SW 1271 (cell line): ENCODE data around the gene CCS.
A peak's percentile ranks its signal among the peaks of the same experiment; 100 is the strongest.
"Not testable (repeated sequence)": the region's sequence is repeated elsewhere in the genome, so short reads cannot be mapped to it uniquely, and the experiment has no call there.

ENCODE experiments used
- DNase-seq, 2 experiments: peaks; one replicate each; lab custom pipeline; 2025; lab: John Stamatoyannopoulos, UW

The CCS gene, protein sequence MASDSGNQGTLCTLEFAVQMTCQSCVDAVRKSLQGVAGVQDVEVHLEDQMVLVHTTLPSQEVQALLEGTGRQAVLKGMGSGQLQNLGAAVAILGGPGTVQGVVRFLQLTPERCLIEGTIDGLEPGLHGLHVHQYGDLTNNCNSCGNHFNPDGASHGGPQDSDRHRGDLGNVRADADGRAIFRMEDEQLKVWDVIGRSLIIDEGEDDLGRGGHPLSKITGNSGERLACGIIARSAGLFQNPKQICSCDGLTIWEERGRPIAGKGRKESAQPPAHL

DNA sequence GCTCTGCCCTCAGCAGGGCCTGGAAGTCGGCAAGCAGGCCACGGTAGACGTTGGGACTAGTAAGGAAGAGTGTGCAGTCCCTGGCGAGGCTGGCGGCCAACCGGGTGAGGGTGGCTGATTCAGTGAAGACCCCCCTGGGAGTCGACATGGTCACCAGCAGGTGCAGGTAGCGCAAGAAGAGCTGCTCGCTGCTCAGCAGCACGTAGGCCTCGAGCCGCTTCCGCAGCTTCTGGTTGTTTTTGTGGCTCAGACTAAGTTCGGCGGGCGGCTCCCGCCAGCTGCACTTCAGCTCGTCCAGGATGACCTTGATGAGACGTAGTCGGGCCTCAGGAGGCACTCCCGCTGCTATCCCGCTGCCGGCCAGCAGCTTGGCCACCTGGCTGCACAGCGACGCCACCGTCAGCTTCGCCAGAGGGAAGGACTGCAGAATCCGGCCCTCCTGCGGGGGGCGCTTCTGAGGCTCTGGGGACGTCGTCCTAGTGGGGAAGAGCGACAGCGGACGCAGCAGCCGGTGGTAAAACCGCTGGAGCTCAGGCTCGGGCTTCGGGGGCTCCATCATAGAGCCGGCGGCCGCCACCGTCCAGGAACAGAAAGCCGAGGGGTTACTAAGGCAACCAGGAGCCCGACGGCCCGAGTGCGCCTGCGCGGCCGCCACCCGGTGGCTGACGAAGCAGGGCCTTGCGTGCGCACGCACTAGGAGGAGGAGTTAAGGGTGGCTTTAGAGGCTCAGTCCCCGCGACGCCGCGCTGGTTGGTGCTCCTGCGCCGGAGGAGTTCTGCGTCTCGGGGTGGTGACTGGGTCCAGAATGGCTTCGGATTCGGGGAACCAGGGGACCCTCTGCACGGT is at the start of gene CCS, which contains the start of gene CCDC87:
TSS of gene CCS (plus strand) at position 729 of the 846 bp plus-strand sequence. CDS start at position 806, 77 bp downstream.
TSS of gene CCDC87 (minus strand) at position 607 of the 846 bp plus-strand sequence. CDS start at position 559, 48 bp downstream.
- DNase-seq: peak; percentile 85 to 95

DNA sequence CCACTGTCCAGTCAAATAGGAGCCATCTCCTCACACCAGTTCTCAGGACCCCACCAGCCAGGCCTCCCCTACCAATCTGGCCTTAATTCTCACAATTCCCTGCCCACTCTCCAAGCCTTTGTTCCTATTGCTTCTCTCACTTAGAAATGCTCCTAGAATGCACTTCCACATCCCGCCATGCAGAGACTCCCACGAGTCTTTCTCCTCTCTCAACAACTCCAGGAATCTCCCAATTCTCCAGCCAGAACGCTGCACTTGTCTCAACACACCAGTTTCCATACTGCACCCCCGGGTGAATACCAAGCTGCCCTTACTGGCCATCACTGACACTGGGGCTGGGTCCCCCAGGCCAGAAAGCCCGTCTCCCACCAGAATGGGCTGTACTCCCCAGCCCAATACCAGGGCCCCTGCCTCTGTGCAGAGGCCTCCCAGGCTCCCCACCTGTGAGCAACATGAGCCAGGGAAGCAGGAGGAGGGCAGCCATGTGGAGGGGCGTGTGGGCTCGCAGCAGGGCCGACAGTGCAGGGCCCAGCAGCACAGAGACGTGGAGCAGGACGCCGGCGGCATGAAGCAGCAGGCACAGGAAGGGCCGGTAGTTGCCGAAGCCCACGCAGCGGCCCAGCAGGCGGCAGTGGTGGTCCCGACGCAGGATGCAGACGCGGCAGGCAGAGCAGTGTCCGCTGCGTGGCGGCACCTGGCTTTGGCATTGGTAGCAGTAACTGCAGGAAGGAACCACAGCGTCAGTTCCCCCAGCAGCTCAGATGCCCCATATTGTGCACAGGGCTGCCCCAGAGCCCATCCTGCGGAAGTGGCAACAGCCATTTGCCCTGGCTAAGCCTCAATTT is 49.5 kb upstream of the CCS start:
- no peak for DNase-seq

DNA sequence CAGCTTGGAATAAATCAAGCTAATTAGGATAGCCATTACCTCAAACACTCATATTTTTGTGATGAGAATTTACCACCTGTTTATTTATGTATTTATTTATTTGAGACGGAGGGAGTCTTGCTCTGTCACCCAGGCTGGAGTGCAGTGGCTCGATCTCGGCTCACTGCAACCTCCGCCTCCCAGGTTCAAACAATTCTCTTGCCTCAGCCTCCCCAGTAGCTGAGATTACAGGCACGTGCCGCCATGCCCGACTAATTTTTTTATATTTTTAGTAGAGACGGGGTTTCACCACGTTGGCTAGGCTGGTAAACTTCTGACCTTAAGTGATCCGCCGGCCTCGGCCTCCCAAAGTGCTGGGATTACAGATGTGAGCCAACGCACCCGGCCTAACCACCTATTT is 48.0 kb upstream of the CCS start:
- DNase-seq: not testable (repeated sequence)

DNA sequence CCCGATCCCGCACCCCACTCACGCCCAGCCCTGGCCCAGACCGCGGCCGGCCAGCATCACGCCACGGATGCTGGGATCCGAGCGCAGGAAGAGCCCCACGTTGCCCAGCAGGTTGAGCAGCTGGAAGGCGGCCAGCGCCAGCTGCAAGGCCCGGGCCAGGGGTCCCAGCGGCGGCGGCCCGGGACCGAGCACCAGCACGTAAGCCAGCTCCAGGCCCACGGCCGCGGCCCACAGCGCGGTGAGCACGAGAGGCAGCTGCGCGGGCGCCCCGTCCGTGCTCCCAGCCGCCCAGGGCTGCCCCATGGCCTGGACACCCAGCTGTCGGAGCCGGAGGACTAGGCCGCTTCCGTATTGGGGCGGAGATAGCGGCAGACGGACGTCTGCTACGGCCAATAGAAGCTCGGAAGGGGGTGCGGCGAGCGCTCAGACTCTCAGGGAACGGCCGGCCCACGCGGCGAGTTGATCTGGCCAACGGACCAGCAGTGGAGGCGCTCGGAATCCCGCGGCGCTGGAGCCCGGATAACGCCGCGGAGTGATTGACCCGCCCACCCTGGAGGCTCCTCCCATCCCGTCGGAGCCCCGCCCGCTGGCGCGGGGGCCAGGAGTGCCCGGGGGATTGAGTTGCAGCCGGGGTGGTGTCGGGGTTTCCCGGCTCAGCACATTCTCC is 47.2 kb upstream of the CCS start, which contains the start of gene ZDHHC24:
TSS of gene ZDHHC24 (minus strand) at position 348 of the 667 bp plus-strand sequence. CDS start at position 303, 45 bp downstream.
- DNase-seq: peak; percentile 91 to 96

DNA sequence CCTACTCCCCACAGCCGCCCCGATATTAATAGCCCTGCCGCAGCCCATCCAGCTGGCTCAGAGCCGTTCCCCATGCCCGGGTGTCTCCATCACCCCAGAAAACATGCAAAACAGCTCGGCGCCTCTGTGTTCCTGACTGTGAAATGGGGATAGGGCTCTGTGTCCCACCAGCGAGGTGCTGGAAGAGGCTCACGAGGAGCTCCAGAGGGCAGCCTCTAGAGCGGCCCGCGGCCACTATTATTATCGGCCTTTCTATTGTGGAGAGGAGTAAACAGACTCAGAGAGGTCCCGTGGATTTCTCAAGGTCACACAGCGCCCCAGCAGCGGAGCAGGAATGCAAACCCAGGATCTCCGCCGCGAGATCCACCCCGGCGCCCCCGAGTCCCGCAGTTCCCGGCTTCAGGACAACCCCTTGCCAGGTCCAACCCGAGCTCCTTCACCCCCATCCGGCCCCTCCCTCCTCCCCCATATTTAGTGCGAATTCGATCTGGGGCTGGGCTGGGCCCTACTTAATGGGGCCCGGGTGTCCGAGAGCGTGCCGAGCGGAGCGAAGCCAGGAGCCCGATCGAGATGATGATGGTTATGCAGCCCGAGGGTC is 46.5 kb upstream of the CCS start, which contains the start of gene ACTN3:
TSS of gene ACTN3 (plus strand) at position 536 of the 598 bp plus-strand sequence. CDS start at position 571, 35 bp downstream.
- DNase-seq: no peak

DNA sequence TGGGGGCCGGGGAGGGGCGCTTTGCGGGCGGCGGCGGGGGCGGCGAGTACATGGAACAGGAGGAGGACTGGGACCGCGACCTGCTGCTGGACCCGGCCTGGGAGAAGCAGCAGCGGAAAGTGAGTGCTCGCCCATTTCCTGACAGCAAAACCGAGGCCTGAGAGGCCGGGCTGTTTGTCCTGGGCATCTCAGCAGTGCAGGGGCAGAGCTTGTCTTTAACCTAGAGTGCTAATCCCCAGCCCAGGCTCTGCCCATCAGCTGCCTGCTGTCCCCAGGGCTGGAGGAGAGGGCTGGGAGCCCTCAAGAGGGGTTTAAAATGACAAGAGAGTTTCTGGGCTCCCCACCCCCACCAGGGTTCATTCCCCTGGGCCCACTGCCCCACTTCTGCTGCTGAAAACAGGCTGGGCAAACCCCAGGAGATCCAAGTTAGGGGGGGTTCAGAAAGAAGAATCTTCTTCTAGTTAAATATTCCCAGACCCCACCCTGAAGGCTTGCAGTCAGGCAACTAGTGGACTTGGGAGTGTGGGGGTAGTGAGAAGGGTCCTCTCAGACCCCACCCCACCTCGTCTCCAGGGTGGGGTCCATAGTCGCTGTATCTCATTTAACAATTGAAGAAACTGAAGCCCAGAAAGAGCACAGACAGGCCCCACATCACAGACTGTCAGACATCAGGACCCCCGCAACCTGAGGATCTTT is 45.9 kb upstream of the CCS start:
- DNase-seq: no peak

DNA sequence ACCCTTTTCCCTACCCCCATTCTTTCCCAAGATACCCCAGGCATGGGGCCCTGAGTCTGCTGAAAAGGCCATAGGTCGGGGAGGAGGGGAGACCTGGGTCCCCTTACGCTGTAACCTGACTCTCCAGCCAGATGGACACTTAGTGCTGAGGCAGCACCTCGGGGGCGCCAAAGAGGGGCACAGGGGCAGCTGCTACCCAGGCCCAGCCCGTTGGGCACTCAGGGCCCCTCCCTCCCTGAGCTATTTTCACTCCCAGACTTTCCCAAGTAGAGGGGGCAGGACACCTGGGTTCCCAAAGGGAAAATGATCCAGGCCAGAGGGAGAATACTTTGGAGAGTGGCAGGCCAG is 45.3 kb upstream of the CCS start:
- DNase-seq: no peak

DNA sequence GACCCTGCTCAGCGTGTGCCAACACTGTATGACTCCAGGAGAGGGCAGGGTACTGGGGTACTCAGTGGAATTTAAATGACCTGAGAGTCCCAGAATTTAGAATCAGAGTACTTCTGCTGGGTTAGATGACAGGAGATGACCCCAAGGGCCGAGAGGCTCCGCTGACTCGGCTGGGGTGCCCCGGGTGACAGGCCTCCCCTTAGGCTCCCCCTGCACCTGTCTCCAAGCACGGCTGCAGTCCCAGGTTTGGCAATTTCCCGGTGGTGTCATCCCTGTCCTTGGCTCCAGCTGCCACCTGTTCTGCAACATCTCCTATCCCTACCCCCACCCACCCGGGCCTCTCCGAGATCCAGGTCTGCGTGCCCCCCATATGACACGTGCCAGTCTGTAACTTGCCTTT is 44.9 kb upstream of the CCS start:
- DNase-seq: no peak

DNA sequence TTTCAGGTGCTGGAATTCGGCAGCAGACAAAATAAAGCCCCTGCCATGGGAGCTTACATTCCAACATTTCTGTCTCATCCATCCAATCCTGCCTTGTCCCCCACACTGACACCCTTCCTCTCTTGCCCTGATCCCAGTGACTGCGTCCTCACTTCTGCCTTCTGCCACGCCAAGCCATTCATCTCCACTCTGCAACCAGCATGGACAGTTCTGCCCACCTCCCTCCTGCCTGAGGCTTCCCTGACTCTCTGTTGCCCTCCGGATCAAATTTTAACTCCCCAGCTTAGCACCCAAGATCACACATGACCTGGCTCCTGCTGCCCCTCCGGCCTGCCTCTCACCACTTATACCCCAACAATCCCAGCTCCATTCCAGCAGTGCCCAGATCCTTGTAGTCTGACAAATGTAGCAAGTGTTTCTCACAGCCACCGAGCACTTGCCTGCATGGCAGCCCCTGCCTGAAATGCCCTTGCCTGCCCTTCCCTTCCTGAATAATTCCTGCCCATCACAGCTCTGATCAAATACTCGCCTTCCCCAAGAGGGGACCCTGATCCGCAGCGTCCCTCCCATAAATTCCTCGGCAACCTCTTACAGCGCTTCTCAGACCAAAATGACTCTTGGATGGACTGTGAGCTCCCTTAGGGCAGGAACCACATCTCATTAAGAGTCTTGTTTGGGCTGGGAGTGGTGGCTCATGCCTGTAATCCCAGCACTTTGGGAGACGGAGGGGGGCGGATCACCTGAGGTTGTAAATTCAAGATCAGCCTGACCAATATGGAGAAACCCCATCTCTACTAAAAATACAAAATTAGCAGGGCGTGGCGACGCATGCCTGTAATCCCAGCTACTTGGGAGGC is 44.0 kb upstream of the CCS start:
- DNase-seq: no peak

DNA sequence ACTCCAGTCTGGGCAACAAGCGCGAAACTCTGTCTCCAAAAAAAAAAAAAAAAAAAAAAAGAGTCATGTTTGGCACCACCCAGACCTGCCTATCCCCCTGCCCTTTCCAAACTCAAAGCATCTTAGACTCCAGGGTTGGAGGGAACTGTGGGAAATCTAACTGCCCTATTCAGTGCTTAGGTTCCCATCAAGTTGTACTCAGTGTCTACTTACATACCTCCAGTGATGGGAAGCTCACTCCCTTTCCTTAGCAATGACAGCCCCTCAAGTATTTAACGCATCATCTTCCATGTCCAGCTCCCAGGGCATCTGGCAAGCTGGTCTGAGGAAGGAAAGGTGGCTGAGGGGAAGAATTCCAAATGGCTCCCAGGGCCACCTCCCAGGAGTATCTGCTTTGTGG is 43.3 kb upstream of the CCS start:
- DNase-seq: no peak

DNA sequence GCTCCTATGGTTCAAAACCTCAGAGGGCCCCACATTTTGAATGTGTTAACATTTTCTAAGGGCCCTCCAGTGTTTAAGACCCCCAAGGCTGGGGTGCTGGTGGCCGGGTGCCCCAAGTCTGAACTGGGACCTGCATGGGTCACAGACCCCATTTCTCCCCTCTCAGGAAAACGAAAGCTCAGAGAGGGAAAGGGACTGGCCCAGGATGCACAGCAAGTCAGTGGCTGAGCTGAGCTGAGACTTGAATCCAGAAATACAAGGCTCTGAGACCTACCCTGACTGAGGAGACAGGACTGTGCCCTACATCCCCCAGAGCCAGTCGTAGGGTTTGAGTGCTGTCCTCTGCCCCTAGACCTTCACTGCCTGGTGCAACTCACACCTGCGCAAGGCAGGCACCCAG is 42.1 kb upstream of the CCS start:
- DNase-seq: no peak

DNA sequence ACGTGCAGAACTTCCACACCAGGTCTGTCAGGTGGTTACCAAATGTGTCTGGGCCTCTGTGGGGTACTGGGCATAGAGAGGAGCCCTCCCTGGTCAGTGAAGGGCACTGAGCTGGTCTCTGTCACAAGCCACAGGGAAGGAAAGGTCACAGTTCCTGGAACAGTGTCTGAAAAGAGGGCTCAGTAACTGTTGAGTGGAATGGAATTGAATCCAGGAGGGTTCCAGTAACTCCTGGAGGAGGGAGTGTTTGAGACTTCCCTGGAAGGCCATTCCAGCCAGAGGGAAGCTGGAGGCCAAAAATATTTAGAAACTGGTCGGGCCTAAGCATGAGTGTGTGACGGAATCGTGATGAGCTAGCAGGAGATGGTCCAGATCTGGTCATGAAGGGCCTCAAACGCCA is 38.4 kb upstream of the CCS start:
- DNase-seq: no peak

DNA sequence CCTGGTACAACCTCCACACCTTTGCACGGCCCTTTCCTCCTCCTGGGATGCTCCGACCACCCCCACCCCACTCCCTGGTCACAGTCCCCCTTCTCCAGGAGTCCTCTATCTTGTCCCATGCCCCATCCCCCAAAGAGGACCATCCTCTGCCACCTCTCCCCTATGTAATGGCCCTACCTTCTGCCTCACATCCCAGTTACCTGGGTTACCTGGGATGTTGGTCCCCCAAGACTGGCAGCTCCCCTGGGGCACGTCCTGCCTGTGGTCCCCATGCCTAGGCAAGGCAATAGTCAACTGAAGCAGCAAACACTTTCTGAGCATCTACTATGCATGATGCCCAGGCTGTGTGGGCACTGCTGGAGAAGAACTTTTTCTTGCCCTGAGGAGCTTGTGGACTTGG is 37.6 kb upstream of the CCS start:
- DNase-seq: no peak

DNA sequence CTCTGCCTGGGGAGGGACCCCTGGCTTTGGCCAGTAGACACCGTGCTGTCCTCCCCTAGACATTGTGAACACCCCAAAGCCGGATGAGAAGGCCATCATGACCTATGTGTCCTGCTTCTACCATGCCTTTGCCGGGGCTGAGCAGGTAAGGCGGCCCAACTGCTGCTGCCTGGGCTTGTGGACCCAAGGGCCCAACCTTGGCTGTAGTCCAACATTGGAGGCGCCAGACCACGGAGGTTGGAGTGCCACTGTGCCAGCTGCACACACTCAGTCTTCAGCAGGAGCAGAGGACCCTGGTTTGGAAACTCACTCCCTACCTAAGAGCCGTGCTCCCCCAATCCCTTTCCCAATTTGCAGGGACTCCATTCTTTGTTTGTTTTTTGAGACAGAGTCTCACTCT is 36.9 kb upstream of the CCS start:
- DNase-seq: no peak

DNA sequence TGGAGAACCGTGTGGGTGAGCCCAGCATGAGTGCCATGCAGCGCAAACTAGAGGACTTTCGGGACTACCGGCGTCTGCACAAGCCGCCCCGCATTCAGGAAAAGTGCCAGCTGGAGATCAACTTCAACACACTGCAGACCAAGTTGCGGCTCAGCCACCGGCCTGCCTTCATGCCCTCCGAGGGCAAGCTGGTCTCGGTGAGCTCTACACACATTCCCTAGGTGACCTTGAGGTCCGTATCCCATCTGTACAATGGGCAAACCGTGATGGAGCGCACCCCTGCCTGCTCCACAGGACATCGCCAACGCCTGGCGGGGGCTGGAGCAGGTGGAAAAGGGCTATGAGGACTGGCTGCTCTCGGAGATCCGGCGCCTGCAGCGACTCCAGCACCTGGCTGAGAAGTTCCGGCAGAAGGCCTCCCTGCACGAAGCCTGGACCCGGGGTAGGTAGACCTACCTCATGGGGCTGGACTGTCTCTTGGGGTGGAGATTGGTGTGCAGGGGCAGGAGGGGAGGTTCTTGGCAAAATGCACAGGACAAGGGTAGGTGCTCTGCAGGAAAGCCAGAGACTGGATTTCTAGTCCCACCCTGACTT is 35.2 kb upstream of the CCS start:
- DNase-seq: no peak

DNA sequence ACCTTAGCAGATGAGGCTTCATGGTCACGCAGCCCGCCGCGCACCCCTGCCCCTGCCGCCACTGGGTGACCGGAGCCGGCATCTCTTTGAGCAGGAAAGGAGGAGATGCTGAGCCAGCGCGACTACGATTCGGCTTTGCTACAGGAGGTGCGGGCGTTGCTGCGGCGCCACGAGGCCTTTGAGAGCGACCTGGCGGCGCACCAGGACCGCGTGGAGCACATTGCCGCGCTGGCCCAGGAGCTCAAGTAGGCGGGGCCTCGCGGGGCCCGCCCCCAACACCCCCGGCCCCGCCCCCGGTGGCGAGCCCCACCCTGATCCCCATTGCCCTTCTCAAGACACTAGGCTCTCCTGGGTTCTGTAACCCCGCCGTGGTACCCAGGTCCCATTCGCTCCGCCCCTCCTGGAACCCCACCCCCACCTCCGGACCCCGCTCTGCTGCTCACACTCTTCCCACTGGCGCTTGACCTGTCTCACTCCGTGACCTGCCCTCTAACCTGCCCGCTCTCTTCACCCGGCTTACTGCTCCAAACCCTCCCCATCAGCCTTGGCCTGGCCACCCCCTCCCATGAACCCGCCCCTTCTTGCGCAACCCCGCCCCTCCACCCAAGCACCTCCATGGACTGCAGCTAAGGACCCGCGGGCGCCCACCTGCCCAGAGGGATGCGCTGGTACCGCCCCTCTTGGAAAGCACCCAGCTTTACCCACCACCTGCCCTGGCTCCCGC is 33.7 kb upstream of the CCS start:
- DNase-seq: no peak

DNA sequence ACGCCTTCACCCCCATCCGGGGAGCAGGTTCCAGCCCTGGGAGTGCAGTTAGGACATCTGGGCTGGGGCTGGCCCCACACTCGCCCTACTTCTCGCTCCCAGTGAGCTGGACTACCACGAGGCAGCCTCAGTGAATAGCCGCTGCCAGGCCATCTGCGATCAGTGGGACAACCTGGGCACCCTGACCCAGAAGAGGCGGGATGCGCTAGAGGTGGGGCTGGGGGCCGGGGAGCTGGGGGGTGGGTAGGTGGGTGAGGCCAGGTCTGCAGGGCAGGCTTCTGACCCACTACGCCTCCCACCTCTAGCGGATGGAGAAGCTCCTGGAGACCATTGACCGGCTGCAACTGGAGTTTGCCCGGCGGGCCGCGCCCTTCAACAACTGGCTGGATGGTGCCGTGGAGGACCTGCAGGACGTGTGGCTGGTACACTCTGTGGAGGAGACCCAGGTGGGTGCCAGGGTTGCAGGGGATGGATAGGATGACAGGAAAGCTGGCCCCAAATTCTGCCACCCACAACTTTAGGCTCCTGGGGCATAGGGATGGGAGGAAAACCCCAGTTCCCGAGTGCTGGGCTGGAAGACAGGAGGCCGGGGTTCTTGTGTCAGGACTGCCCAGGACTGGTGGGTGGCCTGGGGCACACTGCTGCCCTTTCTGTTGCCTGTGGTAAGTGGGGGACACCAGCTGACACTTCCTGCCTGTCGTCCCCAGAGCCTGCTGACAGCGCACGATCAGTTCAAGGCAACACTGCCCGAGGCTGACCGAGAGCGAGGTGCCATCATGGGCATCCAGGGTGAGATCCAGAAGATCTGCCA is 32.9 kb upstream of the CCS start:
- DNase-seq: no peak
